Activated naive CD4-positive, alpha-beta T cell treated with anti-CD3 and anti-CD28 coated beads, Interleukin-2, amount 50 U/mL, for 24 hours (primary cell): ENCODE data around the gene EFCC1.

Experiments
- H3K27ac Mint-ChIP-seq: one replicate; pipeline ENCODE4 v1.8.0; 2021; ENCODE audit warnings: mild to moderate bottlenecking, mixed read lengths
- H3K27me3 Mint-ChIP-seq: one replicate; pipeline ENCODE4 v1.8.0; 2021; ENCODE audit warnings: mixed read lengths
- H3K36me3 Mint-ChIP-seq: one replicate; pipeline ENCODE4 v1.8.0; 2021; ENCODE audit warnings: mixed read lengths
- H3K4me1 Mint-ChIP-seq: one replicate; pipeline ENCODE4 v1.8.0; 2021; ENCODE audit warnings: mixed read lengths
- H3K4me3 Mint-ChIP-seq: one replicate; pipeline ENCODE4 v1.8.0; 2021; ENCODE audit warnings: mild to moderate bottlenecking, mixed read lengths
- H3K9me3 Mint-ChIP-seq: one replicate; pipeline ENCODE4 v1.8.0; 2021; ENCODE audit warnings: mixed read lengths

Gene EFCC1

DNA sequence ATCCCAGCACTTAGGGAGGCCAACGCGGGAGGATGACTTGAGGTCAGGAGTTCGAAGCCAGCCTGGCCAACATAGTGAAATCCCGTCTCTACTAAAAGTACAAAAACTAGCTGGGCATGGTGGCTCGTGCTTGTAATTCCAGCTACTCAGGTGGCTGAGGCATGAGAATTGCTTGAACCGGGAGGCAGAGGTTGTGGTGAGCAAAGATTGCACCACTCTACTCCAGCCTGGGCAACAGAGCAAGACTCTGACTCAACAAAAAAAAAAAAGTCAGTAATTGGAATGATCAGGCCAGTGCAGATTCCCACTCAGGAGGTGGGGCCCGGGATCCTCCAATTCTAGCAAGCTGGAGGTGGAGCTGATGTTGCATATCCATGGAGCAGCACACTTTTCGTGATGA, 12.8 kb upstream of the EFCC1 start:
- Mint-ChIP-seq H3K4me1 (no peaks in the 10 kb centered on the region), H3K9me3 (no peaks in the 10 kb centered on the region), H3K36me3 (no peaks in the 10 kb centered on the region), H3K27me3 (no peaks in the 10 kb centered on the region), H3K27ac (no peak overlapping the region), H3K4me3 (no peak overlapping the region)

DNA sequence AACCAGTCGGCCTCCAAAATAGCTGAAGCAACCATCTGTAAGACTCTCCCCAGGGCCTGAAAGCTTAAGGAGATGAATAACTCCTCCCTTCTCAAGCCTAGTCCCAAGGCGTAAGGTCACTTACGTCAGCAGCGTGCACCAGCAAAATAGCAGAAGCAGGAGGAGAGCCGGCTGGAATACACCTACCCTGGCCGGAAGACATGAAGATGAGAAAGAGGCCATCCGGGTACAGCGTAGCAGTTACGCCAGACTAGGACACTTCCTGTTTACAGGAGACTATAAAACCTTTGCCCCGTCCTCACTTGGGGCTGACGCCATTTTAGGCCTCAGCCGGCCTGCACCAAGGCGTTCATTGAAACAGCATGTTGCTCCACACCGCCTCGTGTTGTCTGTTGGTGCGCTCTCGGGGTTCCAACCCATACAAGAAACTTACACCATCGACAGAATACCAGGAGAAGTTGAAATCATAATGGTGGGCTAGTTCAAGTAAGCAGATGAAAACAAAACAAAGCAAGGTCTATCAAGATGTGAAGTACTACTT, 9.7 kb upstream of the EFCC1 start:
- no peak overlapping the region for H3K4me3 Mint-ChIP-seq
- H3K27ac Mint-ChIP-seq: no peak overlapping the region
- peaks cover 23% of the 10 kb centered on the region for H3K4me1 Mint-ChIP-seq
- no peaks in the 10 kb centered on the region for H3K27me3 Mint-ChIP-seq
- no peaks in the 10 kb centered on the region for H3K9me3 Mint-ChIP-seq
- no peaks in the 10 kb centered on the region for H3K36me3 Mint-ChIP-seq

DNA sequence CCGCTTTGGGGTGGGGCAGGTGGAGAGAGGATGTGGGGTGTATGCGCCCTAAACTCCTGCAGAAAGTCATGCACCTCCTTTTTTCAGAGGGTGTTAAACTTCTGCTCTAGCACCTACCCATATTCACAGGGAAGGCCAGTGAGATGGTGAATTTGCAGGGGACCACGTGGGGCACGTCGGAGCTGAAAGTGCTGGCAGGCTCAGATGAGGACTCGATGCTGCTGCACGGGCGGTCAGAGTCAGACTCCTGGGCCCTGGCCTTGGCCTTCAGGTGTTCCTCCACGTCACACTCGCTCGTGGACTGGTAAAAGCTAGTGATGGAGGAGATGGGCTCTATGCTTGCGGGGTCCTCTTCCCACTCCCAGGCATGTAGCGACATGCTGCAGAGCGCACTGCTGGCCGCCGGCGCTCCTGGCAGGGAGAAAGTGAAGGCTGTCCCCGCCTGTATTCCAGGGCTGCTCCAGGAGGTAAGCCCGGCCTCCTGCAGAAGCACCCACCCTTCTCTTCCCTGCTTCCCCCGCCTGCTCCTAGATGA, 8.1 kb upstream of the EFCC1 start:
- Mint-ChIP-seq H3K27ac (no peak overlapping the region), H3K4me3 (peak overlapping the region; percentile 85), H3K36me3 (no peaks in the 10 kb centered on the region), H3K9me3 (no peaks in the 10 kb centered on the region), H3K4me1 (peaks cover 23% of the 10 kb centered on the region), H3K27me3 (no peaks in the 10 kb centered on the region)

DNA sequence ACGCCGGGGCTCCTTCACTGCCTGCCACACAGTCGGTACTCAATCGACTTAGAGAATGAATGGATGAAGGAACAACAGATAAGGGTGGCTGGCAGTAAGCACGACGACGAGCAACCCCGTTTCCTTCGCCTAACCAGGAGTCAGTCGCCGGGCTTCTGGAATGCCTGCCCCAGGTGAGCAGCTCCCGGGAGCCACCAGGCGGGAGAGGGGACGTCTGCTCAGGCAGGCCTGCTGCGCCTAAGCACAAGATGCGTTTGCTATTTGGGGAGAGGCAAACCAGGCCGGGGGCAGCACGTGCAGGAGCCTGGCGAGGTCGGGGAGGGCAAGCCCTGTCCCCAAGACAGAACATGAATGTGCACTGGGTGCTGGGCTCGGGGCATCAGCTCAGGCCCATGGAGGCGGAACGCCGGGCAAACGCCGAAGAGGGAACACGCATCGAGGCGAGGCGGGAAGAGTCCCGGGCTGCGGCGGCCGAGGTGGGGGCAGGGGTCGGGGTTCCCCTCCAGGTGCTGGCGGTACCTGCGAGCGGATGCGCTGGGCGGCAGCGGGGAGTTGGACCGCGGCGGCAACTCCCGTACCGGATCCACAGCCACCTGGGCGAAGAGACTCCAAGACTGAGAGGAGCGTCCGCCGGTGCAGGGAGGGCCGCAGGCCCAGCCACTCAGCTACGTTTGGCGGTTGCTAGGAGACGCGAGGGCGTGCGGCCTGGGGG, 7.5 kb upstream of the EFCC1 start, which contains the start of gene CFAP92:
TSS of gene CFAP92 (minus strand) at position 616 of the 712 bp plus-strand sequence. CDS start 772 bp downstream, outside the sequence.
- no peaks in the 10 kb centered on the region for H3K9me3 Mint-ChIP-seq
- H3K4me1 Mint-ChIP-seq: peaks cover 26% of the 10 kb centered on the region
- H3K27ac Mint-ChIP-seq: no peak within 1 kb of the TSS
- peak within 1 kb of the TSS; percentile 85 for H3K4me3 Mint-ChIP-seq
- H3K27me3 Mint-ChIP-seq: no peaks in the 10 kb centered on the region
- no peaks in the 10 kb centered on the region for H3K36me3 Mint-ChIP-seq

DNA sequence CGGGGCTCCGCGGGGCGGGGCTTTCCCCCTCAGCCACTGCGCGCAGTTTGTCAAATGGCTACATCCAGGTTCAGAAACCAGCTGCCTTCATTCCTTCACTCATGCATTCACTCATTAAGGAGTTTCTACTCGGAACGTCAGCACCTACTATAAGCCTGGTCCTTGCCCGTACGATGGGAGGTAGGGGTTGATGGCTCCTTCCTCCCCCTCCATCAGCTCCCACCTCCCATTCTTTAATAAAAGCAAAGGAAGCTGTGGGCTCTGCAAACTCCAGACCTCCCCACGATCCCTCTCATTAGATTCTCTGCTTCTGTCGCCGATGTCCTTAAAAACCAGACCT, 7.0 kb upstream of the EFCC1 start:
- peaks cover 31% of the 10 kb centered on the region for H3K4me1 Mint-ChIP-seq

DNA sequence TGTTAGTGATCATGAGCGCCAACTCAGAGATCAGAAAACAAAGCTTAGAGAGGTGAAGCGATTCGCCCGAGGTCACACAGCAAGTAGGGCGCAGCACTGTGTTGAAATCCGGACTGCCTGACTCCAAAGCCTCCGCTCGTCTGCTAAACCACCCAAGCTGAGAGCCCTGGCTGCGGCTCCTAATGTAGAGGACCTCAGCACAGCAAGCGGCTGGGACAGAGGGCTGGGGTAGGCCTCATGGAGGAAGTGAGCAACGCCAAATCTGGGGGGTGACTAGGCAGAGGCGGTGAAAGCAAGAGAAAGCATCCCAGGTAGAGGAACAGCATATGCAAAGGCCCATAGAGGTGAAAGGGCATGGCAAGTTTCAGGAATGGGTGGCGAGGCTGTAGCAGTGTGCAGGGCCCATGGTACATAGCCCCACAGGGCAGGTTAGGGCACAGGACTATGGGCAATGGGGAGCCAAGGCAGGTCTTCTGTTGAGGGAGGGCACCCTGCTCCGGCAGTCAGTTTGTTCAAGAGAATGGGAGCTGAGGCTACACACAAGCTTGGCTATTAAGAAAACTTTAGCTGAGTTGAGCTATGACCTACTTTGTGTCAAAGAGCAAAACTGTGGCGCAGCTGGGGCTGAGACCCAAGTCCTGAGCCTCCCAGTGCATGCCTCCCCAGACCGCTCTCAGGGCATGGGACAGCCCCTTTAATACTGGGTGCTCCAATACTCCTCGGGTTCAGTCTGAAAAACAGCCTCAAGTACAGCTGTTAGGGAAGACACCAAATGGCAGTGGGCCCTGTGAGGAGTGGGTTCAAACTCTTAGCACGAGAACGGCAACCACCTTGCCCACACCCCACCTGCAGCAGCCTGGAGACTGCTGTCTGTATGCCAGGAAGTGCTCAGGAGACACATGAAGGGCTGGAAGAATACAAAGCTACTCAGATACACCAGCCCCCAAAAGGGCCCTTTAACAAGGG, 6.2 kb upstream of the EFCC1 start:
- Mint-ChIP-seq H3K9me3 (no peaks in the 10 kb centered on the region), H3K4me3 (peak overlapping the region; percentile 85), H3K27me3 (no peaks in the 10 kb centered on the region), H3K36me3 (no peaks in the 10 kb centered on the region), H3K27ac (no peak overlapping the region), H3K4me1 (peaks cover 32% of the 10 kb centered on the region)

More for the DNA sequence above, 7.0 kb upstream of the EFCC1 start:
- Mint-ChIP-seq H3K9me3 (no peaks in the 10 kb centered on the region), H3K4me3 (peak overlapping the region; percentile 85), H3K36me3 (no peaks in the 10 kb centered on the region), H3K27ac (no peak overlapping the region), H3K27me3 (no peaks in the 10 kb centered on the region)

DNA sequence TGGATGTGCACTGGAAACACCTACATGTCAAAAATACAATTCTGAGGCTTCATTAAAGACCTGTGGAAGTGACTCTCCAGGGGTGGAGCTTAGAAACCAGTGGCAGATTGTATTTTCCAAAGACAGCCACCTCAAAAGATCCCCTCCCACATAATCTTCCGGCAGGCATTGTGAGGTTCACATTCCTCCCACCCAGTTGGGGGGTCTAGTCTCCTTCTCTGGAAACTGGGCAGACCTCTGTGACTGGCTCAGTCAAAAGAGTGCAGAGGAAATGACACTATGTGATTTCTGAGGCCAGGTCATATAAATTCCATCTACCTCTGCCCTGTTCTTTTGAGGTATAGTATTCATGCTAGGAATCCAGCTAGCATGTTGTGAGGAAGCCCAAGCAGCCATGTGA, 5.4 kb upstream of the EFCC1 start:
- Mint-ChIP-seq H3K27ac (no peak overlapping the region), H3K4me3 (no peak overlapping the region), H3K36me3 (no peaks in the 10 kb centered on the region), H3K27me3 (peaks cover 2% of the 10 kb centered on the region), H3K4me1 (peaks cover 32% of the 10 kb centered on the region), H3K9me3 (no peaks in the 10 kb centered on the region)

DNA sequence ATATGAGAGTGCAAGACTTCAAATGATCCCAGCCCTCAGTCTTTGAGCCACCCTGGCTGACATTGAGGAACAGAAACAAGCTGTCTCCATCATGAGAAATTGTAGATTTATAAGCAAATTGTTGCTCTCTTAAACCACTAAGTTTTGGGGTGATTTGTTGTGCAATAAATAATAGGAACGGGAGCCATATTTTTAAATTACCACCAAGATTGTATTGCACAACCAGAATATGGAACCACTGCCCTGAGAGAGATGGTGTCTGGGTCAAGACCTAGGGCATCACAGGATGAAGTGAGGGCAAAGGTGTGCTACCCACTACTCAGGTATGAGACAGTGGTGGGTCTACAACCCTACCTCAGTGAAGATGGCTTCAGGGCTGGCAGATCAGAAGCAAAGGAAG, 4.9 kb upstream of the EFCC1 start:
- H3K4me3 Mint-ChIP-seq: no peak overlapping the region
- no peaks in the 10 kb centered on the region for H3K9me3 Mint-ChIP-seq
- peaks cover 32% of the 10 kb centered on the region for H3K4me1 Mint-ChIP-seq
- no peak overlapping the region for H3K27ac Mint-ChIP-seq
- H3K27me3 Mint-ChIP-seq: peaks cover 2% of the 10 kb centered on the region
- H3K36me3 Mint-ChIP-seq: no peaks in the 10 kb centered on the region

DNA sequence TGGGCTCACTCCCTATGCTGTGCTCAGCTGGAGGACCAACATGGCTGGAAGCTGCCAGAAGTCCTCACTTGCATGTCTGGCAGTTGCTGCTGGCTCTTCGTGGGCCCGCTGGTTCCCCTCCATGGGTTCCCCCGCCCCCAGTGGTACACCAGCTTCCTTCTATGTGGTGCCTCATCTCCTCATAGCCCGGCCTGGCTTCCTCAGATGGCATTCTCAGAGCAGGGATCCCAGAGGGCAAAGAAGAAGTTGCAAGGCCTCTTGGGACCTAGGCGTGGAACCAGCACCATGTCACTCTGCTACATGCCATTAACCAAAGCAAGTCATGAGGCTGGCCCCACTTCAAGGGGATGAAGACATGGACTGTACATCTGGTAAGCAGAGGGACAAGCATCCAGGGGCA, 4.4 kb upstream of the EFCC1 start:
- H3K36me3 Mint-ChIP-seq: no peaks in the 10 kb centered on the region
- no peak overlapping the region for H3K4me3 Mint-ChIP-seq
- peaks cover 32% of the 10 kb centered on the region for H3K4me1 Mint-ChIP-seq
- peaks cover 2% of the 10 kb centered on the region for H3K27me3 Mint-ChIP-seq
- H3K9me3 Mint-ChIP-seq: no peaks in the 10 kb centered on the region
- no peak overlapping the region for H3K27ac Mint-ChIP-seq

DNA sequence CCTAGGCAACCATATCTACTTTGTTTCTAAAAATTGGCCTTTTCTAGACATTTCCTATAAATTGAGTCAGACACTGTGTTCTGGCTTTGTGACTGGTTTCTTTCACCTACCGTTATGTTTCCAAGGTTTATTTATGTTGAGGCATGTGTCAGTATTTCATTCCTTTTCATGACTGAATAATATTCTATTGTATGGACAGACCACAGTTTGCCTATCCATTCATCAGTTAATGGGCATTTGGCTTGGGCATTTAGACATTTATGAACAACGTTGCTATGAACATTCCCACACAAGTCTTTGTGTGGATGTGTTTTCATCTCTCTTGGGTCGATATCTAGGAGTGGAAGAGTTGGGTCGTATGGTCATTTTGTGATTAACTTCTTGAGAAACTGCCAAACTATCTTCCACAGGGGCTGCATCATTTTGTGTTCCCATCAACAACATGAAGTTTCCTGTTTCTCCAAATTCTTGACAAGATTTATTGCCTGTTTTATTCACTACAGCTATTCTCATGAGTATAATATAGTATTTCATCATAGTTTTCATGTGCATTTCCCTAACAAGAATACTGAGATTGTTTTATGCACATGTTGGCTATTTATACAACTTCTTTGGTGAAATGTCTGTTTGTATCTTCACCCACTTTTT, 3.5 kb upstream of the EFCC1 start:
- H3K4me1 Mint-ChIP-seq: peaks cover 38% of the 10 kb centered on the region
- peaks cover 8% of the 10 kb centered on the region for H3K27me3 Mint-ChIP-seq
- no peak overlapping the region for H3K4me3 Mint-ChIP-seq
- no peak overlapping the region for H3K27ac Mint-ChIP-seq
- H3K36me3 Mint-ChIP-seq: no peaks in the 10 kb centered on the region
- H3K9me3 Mint-ChIP-seq: no peaks in the 10 kb centered on the region

DNA sequence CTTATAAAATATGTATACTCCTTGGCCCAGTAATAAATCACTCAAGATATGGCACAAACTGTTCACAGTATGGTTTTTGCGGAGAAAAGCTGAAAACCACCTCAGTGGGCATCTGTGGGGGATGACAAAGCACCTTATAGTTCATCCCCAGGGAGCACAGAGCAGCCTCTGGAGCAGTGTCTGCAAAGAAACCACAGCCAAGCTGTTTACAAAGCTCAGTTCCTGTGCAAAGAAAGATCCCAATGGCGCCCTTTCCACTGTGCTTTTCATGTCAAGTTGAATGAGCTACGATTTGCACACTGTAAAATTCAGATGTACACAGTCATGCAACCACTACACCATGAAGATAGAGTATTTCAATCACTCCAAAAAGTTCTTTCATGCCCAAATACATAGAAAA, 2.5 kb upstream of the EFCC1 start:
- Mint-ChIP-seq H3K9me3 (no peaks in the 10 kb centered on the region), H3K36me3 (peaks cover 2% of the 10 kb centered on the region), H3K27ac (no peak overlapping the region), H3K27me3 (peaks cover 14% of the 10 kb centered on the region), H3K4me1 (peaks cover 47% of the 10 kb centered on the region), H3K4me3 (no peak overlapping the region)

DNA sequence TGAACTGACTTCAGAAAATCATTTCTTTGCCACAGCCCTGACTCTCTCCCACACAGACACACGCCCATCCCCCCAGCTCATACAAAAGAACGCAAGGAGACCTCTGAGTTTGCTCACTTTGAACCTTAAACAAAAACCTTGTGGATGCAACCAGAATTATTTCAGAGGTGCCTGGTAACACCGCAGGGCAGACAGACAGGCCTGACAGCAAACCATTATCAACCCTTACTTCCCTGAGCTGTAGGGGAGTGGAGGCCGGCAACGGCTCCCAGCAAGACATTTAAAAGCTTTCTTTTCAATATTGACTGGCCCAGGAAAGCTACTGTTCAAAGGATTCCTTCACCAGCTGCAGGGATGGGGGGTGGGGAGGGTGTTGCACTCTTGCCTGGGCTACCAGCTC, 2.0 kb upstream of the EFCC1 start:
- Mint-ChIP-seq H3K27ac (no peak overlapping the region), H3K9me3 (no peaks in the 10 kb centered on the region), H3K27me3 (peaks cover 14% of the 10 kb centered on the region)

DNA sequence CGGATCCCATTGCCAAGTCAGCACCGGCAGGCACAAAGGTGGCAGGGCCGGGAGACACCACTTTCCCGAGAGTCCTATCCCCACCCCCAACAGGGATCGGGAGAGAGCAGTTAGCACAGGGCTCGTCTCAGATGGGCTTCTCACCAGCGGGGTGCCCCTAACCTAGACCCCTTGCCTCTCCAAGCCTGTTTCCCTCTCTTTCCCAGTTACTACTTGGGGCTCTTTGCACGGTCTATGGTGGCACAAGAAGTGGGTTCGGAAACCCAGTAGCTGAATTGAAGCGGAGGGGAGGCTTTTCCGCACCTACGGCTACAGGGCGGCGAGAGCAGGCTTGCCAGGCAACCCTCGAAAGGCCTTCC, 383 bp upstream of the EFCC1 start:
- H3K4me1 Mint-ChIP-seq: peaks cover 46% of the 10 kb centered on the region
- peak overlapping the region; percentile 49 for H3K4me3 Mint-ChIP-seq

More for the DNA sequence above, 2.0 kb upstream of the EFCC1 start:
- peaks cover 48% of the 10 kb centered on the region for H3K4me1 Mint-ChIP-seq
- H3K36me3 Mint-ChIP-seq: peaks cover 2% of the 10 kb centered on the region
- no peak overlapping the region for H3K4me3 Mint-ChIP-seq

DNA sequence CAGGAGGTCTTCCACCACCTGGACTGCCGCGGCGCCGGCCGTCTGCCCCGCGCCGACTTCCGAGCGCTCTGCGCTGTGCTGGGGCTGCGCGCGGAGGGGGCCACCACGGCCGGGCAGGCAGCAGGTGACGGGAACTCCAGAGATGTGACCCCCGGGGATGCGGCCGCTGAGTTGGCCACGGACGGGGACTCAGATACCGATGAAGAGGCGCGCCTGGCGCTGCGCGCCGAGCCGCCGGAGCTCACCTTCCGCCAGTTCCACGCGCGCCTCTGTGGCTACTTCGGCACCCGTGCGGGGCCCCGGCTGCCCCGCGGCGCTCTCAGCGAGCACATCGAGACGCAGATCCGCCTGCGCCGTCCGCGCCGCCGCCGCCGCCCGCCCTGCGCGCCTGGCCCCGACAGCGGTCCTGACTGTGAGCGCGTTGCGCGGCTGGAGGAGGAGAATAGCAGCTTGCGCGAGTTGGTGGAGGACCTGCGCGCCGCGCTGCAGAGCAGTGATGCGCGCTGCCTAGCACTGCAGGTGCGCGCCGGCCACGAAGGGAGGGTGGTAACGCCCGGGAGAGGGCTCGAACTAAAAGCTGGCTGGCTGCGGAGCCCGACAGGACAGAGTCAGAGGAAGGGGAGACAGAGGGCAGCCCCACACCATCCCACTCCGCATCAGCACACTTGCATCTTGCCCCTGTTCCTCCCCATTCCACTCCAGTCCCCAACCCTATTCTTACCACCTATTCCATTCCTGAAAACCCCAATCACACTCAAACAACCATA, 885 bp downstream of the EFCC1 start:
- H3K36me3 Mint-ChIP-seq: peaks cover 2% of the 10 kb centered on the region
- peaks cover 44% of the 10 kb centered on the region for H3K4me1 Mint-ChIP-seq
- no peaks in the 10 kb centered on the region for H3K9me3 Mint-ChIP-seq
- peak overlapping the region; percentile 68 for H3K4me3 Mint-ChIP-seq
- peak overlapping the region; percentile 59 for H3K27ac Mint-ChIP-seq
- peaks cover 14% of the 10 kb centered on the region for H3K27me3 Mint-ChIP-seq

More for the DNA sequence above, 383 bp upstream of the EFCC1 start:
- H3K36me3 Mint-ChIP-seq: peaks cover 2% of the 10 kb centered on the region
- H3K27ac Mint-ChIP-seq: no peak overlapping the region
- H3K9me3 Mint-ChIP-seq: no peaks in the 10 kb centered on the region
- H3K27me3 Mint-ChIP-seq: peaks cover 14% of the 10 kb centered on the region
